PC-3 (cell line): Measurements from ENCODE around the gene MEGF6. TPM values are rescaled to one million over a fixed set of nuclear protein-coding genes. Genes with fewer than 3 reads are reported as not detected.

Source experiments
- ATAC-seq: fragments of 200-7000 bp; cut with Tn5 transposase; 2 replicates; pipeline ENCODE4 v1.9.1; 2020; ENCODE audit warnings: mild to moderate bottlenecking, moderate library complexity
- BruUV-seq: library from RNA; stranded (reverse); fragments of 400-500 nt; replicated peaks from 2 replicates; lab custom pipeline; 2021; lab: Mats Ljungman, UMichigan
- CTCF ChIA-PET: fragments of 300-600 bp; sonication (Branson Sonifier 250); formaldehyde crosslinking; loops from one replicate; lab custom pipeline; 2022; ENCODE audit warnings: antibody characterized with exemption; lab: Charles Lee
- POLR2A ChIA-PET: fragments of 300-600 bp; sonication (Branson Sonifier 250); formaldehyde crosslinking; loops from one replicate; lab custom pipeline; 2022; ENCODE audit warnings: antibody characterized with exemption; ENCODE audit not compliant: unreplicated experiment; lab: Charles Lee
- DNase-seq: peaks from one replicate; pipeline ENCODE4 v3.0.0-alpha.2; 2015
- H2AFZ ChIP-seq: fragments of 300-600 bp; sonication (generic); 2 replicates; pipeline ENCODE4 v1.6.0; 2016; ENCODE audit warnings: antibody characterized with exemption, low read length
- H3F3A ChIP-seq: fragments of 300-600 bp; sonication (generic); one replicate; pipeline ENCODE4 v1.6.0; 2017; ENCODE audit warnings: antibody characterized with exemption, low read length, control low read depth, mild to moderate bottlenecking; ENCODE audit not compliant: unreplicated experiment
- H3K27ac ChIP-seq: fragments of 300-600 bp; sonication (generic); 2 replicates; pipeline ENCODE4 v1.5.1; 2016; ENCODE audit warnings: mild to moderate bottlenecking, low read length
- H3K27me3 ChIP-seq: fragments of 300-600 bp; sonication (generic); 2 replicates; pipeline ENCODE4 v1.6.1; 2016; ENCODE audit warnings: low read length, mixed read lengths
- H3K36me3 ChIP-seq: fragments of 300-600 bp; sonication (generic); 2 replicates; pipeline ENCODE4 v1.6.1; 2016; ENCODE audit warnings: low read depth, mixed run types, low read length, mixed read lengths
- H3K4me1 ChIP-seq: fragments of 300-600 bp; sonication (generic); 2 replicates; pipeline ENCODE4 v1.5.1; 2016; ENCODE audit warnings: low read length; ENCODE audit not compliant: insufficient read depth
- H3K4me2 ChIP-seq: fragments of 300-600 bp; sonication (generic); 2 replicates; pipeline ENCODE4 v1.6.0; 2016; ENCODE audit warnings: low read length
- H3K4me3 ChIP-seq: fragments of 300-600 bp; sonication (generic); 2 replicates; pipeline ENCODE4 v1.5.1; 2016; ENCODE audit warnings: mild to moderate bottlenecking, low read length, mixed read lengths
- H3K79me2 ChIP-seq: fragments of 300-600 bp; sonication (generic); 2 replicates; pipeline ENCODE4 v1.6.1; 2017; ENCODE audit warnings: low read length, mixed read lengths
- H3K9ac ChIP-seq: fragments of 300-600 bp; sonication (generic); 2 replicates; pipeline ENCODE4 v1.6.0; 2016; ENCODE audit warnings: mild to moderate bottlenecking, low read length
- H3K9me2 ChIP-seq: fragments of 300-600 bp; sonication (generic); replicated peaks from 2 replicates; pipeline ENCODE4 v1.6.1; 2016; ENCODE audit warnings: mixed run types, low read length, mixed read lengths
- H3K9me3 ChIP-seq: fragments of 300-600 bp; sonication (generic); 2 replicates; pipeline ENCODE4 v1.6.1; 2016; ENCODE audit warnings: low read length, mixed read lengths
- H4K20me1 ChIP-seq: fragments of 300-600 bp; sonication (generic); 2 replicates; pipeline ENCODE4 v1.6.1; 2016; ENCODE audit warnings: low read length, mixed read lengths
- EZH2 ChIP-seq: fragments of 300-600 bp; sonication (generic); IDR thresholded peaks from one replicate; pipeline ENCODE4 v1.6.1; 2017; ENCODE audit warnings: antibody characterized with exemption, mild to moderate bottlenecking, low read length; ENCODE audit not compliant: unreplicated experiment
- EZH2phosphoT487 ChIP-seq: fragments of 300-600 bp; sonication (generic); IDR thresholded peaks from 2 replicates; pipeline ENCODE4 v1.6.1; 2018; ENCODE audit warnings: mild to moderate bottlenecking, antibody characterized with exemption, low read length, borderline replicate concordance
- intact Hi-C: fragments of 100-400 bp; cut with micrococcal nuclease; formaldehyde crosslinking; loops from 2 replicates; pipeline ENCODE4 v1.9.0; 2023
- total RNA-seq: library from RNA; depleted of rRNA; stranded (reverse); fragments of >200 nt; gene quantifications from 2 replicates; pipeline ENCODE4 v1.2.3, GENCODE V29; 2014
- TF ChIP-seq, protein P1 (sequence below): fragments of 300-600 bp; sonication (generic); conservative IDR thresholded peaks from 2 replicates; pipeline ENCODE4 v1.5.1; 2017; ENCODE audit warnings: antibody characterized with exemption, low read depth, mild to moderate bottlenecking, low read length

Gene MEGF6
- total RNA-seq, 1 experiment from 2014 or later: 32.5 TPM

- H3K36me3 ChIP-seq: no peaks in the 10 kb centered on the region
- no peaks in the 10 kb centered on the region for H3K9me3 ChIP-seq
- TF ChIP-seq, protein P1, sequence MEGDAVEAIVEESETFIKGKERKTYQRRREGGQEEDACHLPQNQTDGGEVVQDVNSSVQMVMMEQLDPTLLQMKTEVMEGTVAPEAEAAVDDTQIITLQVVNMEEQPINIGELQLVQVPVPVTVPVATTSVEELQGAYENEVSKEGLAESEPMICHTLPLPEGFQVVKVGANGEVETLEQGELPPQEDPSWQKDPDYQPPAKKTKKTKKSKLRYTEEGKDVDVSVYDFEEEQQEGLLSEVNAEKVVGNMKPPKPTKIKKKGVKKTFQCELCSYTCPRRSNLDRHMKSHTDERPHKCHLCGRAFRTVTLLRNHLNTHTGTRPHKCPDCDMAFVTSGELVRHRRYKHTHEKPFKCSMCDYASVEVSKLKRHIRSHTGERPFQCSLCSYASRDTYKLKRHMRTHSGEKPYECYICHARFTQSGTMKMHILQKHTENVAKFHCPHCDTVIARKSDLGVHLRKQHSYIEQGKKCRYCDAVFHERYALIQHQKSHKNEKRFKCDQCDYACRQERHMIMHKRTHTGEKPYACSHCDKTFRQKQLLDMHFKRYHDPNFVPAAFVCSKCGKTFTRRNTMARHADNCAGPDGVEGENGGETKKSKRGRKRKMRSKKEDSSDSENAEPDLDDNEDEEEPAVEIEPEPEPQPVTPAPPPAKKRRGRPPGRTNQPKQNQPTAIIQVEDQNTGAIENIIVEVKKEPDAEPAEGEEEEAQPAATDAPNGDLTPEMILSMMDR: no peak
- TF ChIP-seq EZH2 (no peak), EZH2phosphoT487 (no peak)
- no peaks in the 10 kb centered on the region for H3K4me1 ChIP-seq
- DNase-seq (no peak), ATAC-seq (no peak)
- no peak overlapping the region for H3K4me3 ChIP-seq
- ChIA-PET CTCF (interaction anchor here (0.7 kb wide), 1 partner anchor 55 kb away, joined by 5 read pairs; no protein-coding TSS in a partner anchor), POLR2A (no interaction called here)
- no peak overlapping the region for H3K9ac ChIP-seq
- no peaks in the 10 kb centered on the region for H3K27me3 ChIP-seq
- no peaks in the 10 kb centered on the region for H3K9me2 ChIP-seq
- H3F3A ChIP-seq: no peaks in the 10 kb centered on the region
- no peak overlapping the region for H2AFZ ChIP-seq
- no peaks in the 10 kb centered on the region for H4K20me1 ChIP-seq
- H3K79me2 ChIP-seq: no peaks in the 10 kb centered on the region
- no peak overlapping the region for H3K4me2 ChIP-seq
- intact Hi-C loops: no loop called here
- no TSS peak for BruUV-seq
- H3K27ac ChIP-seq: no peak overlapping the region
Measured at GRCh38 chr1:3563610-3564009, 47.7 kb downstream of the MEGF6 start.

GRCh38 chr1:3563125-3563524 lies 48.2 kb downstream of the MEGF6 start:
- no peak overlapping the region for H2AFZ ChIP-seq
- H3K4me2 ChIP-seq: no peak overlapping the region
- TF ChIP-seq EZH2phosphoT487: no peak
- no peaks in the 10 kb centered on the region for H3K9me2 ChIP-seq
- intact Hi-C loops: no loop called here
- DNase-seq (no peak), ATAC-seq (no peak)
- no peak overlapping the region for H3K9ac ChIP-seq
- BruUV-seq: no TSS peak
- H3K79me2 ChIP-seq: no peaks in the 10 kb centered on the region
- H4K20me1 ChIP-seq: no peaks in the 10 kb centered on the region
- ChIA-PET POLR2A (no interaction called here), CTCF (interaction anchor here (0.7 kb wide), 1 partner anchor 56 kb away, joined by 5 read pairs; no protein-coding TSS in a partner anchor)
- H3K36me3 ChIP-seq: no peaks in the 10 kb centered on the region
- H3K9me3 ChIP-seq: no peaks in the 10 kb centered on the region
- no peak overlapping the region for H3K27ac ChIP-seq
- H3K27me3 ChIP-seq: no peaks in the 10 kb centered on the region
- no peaks in the 10 kb centered on the region for H3F3A ChIP-seq
- H3K4me3 ChIP-seq: no peak overlapping the region
- no peaks in the 10 kb centered on the region for H3K4me1 ChIP-seq

- H3K9me3 ChIP-seq: no peaks in the 10 kb centered on the region
- no peak overlapping the region for H2AFZ ChIP-seq
- H3F3A ChIP-seq: no peaks in the 10 kb centered on the region
- DNase-seq (no peak), ATAC-seq (no peak)
- TF ChIP-seq EZH2phosphoT487 (no peak), EZH2 (no peak)
- TF ChIP-seq, protein P1: no peak
- ChIA-PET CTCF (no interaction called here), POLR2A (no interaction called here)
- H3K9ac ChIP-seq: no peak overlapping the region
- no peaks in the 10 kb centered on the region for H3K79me2 ChIP-seq
- H4K20me1 ChIP-seq: no peaks in the 10 kb centered on the region
- no peak overlapping the region for H3K4me2 ChIP-seq
- no peaks in the 10 kb centered on the region for H3K36me3 ChIP-seq
- H3K27ac ChIP-seq: no peak overlapping the region
- no TSS peak for BruUV-seq
- H3K9me2 ChIP-seq: no peaks in the 10 kb centered on the region
- intact Hi-C loops: no loop called here
- H3K4me1 ChIP-seq: no peaks in the 10 kb centered on the region
- H3K4me3 ChIP-seq: no peak overlapping the region
- H3K27me3 ChIP-seq: no peaks in the 10 kb centered on the region
Measured at GRCh38 chr1:3562712-3563111, 48.6 kb downstream of the MEGF6 start.
